Peyer's patch (tissue), 4 donors: Measurements from ENCODE around the gene ANKRD65.

Source experiments
- POLR2A ChIP-seq, 2 donors: fragments of 450-650 bp; IDR thresholded peaks; one replicate each; pipeline ENCODE4 v1.5.1; 2017; ENCODE audit warnings: antibody characterized with exemption in 2 of 2, mild to moderate bottlenecking in 2 of 2, moderate library complexity in 2 of 2
- TF ChIP-seq, protein P1 (sequence below), 6 experiments: fragments of 450-650 bp in 4 of 6; fragments of 200-600 bp in 2 of 6; sonication (generic) in 1 of 6; IDR thresholded peaks; one replicate each; pipeline ENCODE4 v1.5.1; 2017 to 2019; ENCODE audit warnings: antibody characterized with exemption in 6 of 6, mild to moderate bottlenecking in 3 of 6, moderate library complexity in 1 of 6

- TF ChIP-seq, protein P1, sequence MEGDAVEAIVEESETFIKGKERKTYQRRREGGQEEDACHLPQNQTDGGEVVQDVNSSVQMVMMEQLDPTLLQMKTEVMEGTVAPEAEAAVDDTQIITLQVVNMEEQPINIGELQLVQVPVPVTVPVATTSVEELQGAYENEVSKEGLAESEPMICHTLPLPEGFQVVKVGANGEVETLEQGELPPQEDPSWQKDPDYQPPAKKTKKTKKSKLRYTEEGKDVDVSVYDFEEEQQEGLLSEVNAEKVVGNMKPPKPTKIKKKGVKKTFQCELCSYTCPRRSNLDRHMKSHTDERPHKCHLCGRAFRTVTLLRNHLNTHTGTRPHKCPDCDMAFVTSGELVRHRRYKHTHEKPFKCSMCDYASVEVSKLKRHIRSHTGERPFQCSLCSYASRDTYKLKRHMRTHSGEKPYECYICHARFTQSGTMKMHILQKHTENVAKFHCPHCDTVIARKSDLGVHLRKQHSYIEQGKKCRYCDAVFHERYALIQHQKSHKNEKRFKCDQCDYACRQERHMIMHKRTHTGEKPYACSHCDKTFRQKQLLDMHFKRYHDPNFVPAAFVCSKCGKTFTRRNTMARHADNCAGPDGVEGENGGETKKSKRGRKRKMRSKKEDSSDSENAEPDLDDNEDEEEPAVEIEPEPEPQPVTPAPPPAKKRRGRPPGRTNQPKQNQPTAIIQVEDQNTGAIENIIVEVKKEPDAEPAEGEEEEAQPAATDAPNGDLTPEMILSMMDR (IDR thresholded peaks at IDR 0.05): no peak
- no peak for TF ChIP-seq POLR2A (IDR thresholded peaks at IDR 0.05)
These were observed 2.4 kb downstream of the ANKRD65 start for GRCh38 chr1:1418464-1419362.
